ENCODE data around the gene INPP5E.

DNA sequence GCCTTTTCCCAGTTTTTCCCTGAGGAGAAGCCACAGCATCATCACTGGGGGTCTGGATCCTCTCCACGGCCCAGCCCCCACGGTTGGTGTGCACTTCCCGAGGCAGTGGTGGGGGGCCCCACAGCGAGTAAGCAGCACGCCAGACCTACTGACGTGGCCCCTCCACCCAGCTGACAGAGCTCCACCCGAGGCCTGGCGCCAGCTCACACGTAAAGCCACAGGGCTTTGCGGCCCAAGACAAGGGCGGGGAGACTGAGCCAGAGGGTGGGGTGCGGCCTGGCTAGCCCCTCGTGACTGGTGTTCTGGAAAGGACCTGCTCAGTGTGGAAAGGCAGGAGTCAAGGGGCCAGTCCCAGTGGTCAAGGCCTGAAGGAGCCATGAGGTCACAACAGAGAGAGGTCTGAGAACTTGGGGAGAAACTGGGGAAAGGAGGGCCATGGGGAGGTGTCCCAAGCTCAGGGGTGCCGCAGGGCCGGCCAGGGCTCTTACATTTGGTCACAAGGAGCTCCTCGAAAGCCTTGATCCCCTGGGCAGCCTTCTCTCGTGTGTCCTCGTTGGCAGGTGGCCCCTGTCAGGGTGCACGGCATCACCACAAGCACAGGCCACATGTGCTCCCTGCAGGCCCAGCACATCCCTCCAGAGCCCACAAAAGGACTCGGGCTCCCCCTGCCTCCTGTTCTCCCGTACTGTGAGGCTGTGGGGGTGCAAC is 45.2 kb downstream of the INPP5E start:
- TF ChIP-seq, protein P1, sequence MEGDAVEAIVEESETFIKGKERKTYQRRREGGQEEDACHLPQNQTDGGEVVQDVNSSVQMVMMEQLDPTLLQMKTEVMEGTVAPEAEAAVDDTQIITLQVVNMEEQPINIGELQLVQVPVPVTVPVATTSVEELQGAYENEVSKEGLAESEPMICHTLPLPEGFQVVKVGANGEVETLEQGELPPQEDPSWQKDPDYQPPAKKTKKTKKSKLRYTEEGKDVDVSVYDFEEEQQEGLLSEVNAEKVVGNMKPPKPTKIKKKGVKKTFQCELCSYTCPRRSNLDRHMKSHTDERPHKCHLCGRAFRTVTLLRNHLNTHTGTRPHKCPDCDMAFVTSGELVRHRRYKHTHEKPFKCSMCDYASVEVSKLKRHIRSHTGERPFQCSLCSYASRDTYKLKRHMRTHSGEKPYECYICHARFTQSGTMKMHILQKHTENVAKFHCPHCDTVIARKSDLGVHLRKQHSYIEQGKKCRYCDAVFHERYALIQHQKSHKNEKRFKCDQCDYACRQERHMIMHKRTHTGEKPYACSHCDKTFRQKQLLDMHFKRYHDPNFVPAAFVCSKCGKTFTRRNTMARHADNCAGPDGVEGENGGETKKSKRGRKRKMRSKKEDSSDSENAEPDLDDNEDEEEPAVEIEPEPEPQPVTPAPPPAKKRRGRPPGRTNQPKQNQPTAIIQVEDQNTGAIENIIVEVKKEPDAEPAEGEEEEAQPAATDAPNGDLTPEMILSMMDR (IDR thresholded peaks at IDR 0.05) = no peak
- TF ChIP-seq POLR2A (IDR thresholded peaks at IDR 0.05) = no peak
